OCI-LY3 (cell line): ENCODE data around the gene OSMR.

Experiments used
- EZH2phosphoT487 ChIP-seq: fragments of 200-600 bp; shearing (Covaris generic); IDR thresholded peaks from 2 replicates; pipeline ENCODE4 v1.6.1; 2018; ENCODE audit warnings: antibody characterized with exemption, mixed run types, low read depth
- TF ChIP-seq, protein P1 (sequence below): fragments of 200-600, 300-600 bp; sonication (generic); IDR thresholded peaks from 2 replicates; pipeline ENCODE4 v1.5.1; 2014; ENCODE audit warnings: antibody characterized with exemption, low read length, low read depth

DNA sequence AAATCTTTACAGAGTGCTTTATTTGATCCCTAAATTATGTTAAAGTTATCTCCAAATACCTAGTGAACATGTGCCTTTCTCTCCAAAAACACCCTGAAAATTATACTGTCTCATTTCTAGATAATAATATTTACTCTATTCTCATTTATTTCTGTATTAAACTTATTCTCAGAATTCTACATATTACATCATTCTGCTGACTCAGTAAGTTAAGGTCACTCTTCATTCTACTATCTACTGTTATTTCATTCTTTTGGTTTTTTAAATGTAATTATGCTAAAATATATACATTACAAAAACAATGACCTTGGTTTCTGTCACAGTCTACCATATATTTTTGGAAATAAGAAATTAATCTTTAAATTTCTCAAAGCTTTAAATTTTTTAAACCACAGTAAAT, 132.2 kb downstream of the OSMR start:
- TF ChIP-seq, protein P1, sequence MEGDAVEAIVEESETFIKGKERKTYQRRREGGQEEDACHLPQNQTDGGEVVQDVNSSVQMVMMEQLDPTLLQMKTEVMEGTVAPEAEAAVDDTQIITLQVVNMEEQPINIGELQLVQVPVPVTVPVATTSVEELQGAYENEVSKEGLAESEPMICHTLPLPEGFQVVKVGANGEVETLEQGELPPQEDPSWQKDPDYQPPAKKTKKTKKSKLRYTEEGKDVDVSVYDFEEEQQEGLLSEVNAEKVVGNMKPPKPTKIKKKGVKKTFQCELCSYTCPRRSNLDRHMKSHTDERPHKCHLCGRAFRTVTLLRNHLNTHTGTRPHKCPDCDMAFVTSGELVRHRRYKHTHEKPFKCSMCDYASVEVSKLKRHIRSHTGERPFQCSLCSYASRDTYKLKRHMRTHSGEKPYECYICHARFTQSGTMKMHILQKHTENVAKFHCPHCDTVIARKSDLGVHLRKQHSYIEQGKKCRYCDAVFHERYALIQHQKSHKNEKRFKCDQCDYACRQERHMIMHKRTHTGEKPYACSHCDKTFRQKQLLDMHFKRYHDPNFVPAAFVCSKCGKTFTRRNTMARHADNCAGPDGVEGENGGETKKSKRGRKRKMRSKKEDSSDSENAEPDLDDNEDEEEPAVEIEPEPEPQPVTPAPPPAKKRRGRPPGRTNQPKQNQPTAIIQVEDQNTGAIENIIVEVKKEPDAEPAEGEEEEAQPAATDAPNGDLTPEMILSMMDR = no peak
- TF ChIP-seq EZH2phosphoT487 = no peak
